Skeletal muscle satellite cell (primary cell): ENCODE measurements around the gene EPB41.
"Not testable (repeated sequence)": the region's sequence is repeated elsewhere in the genome, so short reads cannot be mapped to it uniquely, and the experiment has no call there.

Source experiments
- H3K27me3 ChIP-seq: 2 replicates; pipeline ENCODE4 v1.7.0; 2013; ENCODE audit warnings: low read length; ENCODE audit not compliant: control insufficient read depth, insufficient read depth
- H3K36me3 ChIP-seq: 2 replicates; pipeline ENCODE4 v1.7.0; 2013; ENCODE audit warnings: mild to moderate bottlenecking, control low read depth, low read length; ENCODE audit not compliant: insufficient read depth
- H3K4me1 ChIP-seq: 2 replicates; pipeline ENCODE4 v1.7.0; 2013; ENCODE audit warnings: low read length; ENCODE audit not compliant: control insufficient read depth, insufficient read depth
- H3K4me2 ChIP-seq: 2 replicates; pipeline ENCODE4 v1.7.0; 2013; ENCODE audit warnings: mild to moderate bottlenecking, low read length
- H3K4me3 ChIP-seq: 2 replicates; pipeline ENCODE4 v1.7.0; 2013; ENCODE audit warnings: low read length
- H3K9ac ChIP-seq: 2 replicates; pipeline ENCODE4 v1.7.0; 2013; ENCODE audit warnings: mild to moderate bottlenecking, low read depth, low read length, moderate library complexity
- H3K9me3 ChIP-seq: replicated peaks from 2 replicates; pipeline ENCODE4 v1.7.0; 2013; ENCODE audit warnings: mild to moderate bottlenecking, control low read depth, low read length

EPB41 gene

DNA sequence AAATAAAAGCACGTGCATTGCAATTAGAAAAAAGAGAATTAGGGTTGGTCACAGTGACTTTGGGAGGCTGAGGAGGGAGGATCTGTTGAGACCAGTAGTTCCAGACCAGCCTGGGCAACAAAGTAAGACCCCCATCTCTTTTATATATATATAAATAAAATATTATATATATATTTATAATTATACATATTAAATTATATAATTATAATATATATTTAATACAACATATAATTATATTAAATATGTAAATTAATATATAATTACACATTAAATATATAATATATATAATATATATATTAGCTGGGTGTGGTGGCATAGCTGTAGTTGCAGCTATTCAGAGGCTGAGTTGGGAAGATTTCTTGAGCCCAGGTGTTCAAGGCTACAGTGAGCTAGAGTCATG lies 186.1 kb downstream of the EPB41 start:
- H3K4me1 ChIP-seq, result no peaks in the 10 kb centered on the region
- H3K36me3 ChIP-seq, result no peaks in the 10 kb centered on the region
- no peak overlapping the region for H3K4me3 ChIP-seq
- no peaks in the 10 kb centered on the region for H3K9me3 ChIP-seq
- H3K4me2 ChIP-seq, result no peak overlapping the region
- H3K9ac ChIP-seq, result no peak overlapping the region
- H3K27me3 ChIP-seq, result no peaks in the 10 kb centered on the region

DNA sequence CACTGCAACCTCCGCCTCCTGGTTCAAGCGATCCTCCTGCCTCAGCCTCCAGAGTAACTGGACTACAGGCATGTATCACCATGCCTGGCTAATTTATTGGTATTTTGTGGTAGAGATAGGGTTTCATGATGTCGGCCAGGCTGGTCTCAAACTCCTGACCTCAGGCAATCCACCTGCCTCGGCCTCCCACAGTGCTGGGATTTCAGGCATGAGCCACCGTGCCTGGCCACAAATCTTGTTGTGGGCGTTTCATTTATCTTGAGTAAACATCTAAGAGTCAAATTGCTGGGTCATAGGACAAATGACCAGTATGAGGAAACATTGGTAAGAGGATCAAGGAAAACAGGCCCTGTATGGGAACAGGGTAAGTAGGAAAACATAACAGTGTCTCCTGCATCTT lies 191.5 kb downstream of the EPB41 start:
- H3K27me3 ChIP-seq, result no peaks in the 10 kb centered on the region
- H3K4me2 ChIP-seq, result no peak overlapping the region
- H3K4me1 ChIP-seq, result no peaks in the 10 kb centered on the region
- H3K9me3 ChIP-seq, result no peaks in the 10 kb centered on the region
- no peak overlapping the region for H3K9ac ChIP-seq
- H3K4me3 ChIP-seq, result no peak overlapping the region
- H3K36me3 ChIP-seq, result no peaks in the 10 kb centered on the region

DNA sequence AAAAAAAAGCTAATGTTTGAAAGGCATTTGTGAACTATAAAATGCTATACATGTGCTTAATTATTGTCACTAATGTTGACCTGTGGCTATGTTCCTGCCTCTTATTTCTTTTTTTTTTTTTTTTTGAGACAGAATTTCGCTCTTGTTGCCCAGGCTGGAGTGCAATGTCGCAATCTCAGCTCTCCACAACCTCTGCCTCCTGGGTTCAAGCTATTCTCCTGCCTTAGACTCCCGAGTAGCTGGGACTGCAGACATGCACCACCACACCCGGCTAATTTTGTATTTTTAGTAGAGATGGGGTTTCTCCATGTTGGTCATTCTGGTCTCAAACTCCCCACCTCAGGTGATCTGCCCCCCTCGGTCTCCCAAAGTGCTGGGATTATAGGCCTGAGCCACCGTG lies 193.7 kb downstream of the EPB41 start:
- H3K4me1 ChIP-seq, H3K4me3 ChIP-seq, H3K36me3 ChIP-seq, H3K27me3 ChIP-seq, H3K9me3 ChIP-seq, H3K9ac ChIP-seq, H3K4me2 ChIP-seq: not testable (repeated sequence)

DNA sequence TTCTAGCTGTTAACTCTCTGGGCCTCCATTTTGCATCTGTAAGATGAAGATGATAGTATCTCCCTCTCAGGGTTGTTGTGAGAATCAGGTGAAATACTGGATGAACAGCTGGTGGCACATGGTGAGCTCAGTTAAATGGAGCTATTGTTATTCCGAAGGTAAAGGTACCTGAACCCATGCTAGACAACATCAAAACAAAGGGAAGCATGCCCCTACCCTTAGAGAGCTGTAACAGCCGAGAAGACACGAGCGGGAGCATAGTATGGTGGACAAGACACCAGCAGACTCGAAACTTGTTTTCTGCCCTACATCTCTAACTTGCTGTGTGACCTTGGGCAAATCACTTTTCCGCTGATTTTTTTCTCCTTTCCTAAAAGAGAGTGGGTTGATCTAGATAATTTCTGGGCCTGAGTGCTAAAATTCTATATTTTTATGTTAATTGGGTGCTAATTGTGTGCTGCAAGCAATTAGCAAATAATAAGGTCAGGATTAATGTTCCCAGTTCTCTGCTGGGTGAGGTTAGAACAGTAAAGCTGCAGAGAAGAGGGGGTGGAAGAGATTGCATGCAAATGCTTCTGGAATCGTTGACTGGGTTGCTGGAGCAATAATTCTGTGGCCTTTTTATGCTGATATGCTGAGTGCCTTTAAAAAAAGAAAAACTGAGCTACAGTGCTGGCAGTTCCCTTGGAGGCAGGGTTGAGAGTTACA lies 198.5 kb downstream of the EPB41 start:
- Histone ChIP-seq H3K27me3 (no peaks in the 10 kb centered on the region), H3K4me2 (no peak overlapping the region), H3K36me3 (no peaks in the 10 kb centered on the region), H3K9me3 (no peaks in the 10 kb centered on the region), H3K4me3 (no peak overlapping the region), H3K9ac (no peak overlapping the region), H3K4me1 (no peaks in the 10 kb centered on the region)

DNA sequence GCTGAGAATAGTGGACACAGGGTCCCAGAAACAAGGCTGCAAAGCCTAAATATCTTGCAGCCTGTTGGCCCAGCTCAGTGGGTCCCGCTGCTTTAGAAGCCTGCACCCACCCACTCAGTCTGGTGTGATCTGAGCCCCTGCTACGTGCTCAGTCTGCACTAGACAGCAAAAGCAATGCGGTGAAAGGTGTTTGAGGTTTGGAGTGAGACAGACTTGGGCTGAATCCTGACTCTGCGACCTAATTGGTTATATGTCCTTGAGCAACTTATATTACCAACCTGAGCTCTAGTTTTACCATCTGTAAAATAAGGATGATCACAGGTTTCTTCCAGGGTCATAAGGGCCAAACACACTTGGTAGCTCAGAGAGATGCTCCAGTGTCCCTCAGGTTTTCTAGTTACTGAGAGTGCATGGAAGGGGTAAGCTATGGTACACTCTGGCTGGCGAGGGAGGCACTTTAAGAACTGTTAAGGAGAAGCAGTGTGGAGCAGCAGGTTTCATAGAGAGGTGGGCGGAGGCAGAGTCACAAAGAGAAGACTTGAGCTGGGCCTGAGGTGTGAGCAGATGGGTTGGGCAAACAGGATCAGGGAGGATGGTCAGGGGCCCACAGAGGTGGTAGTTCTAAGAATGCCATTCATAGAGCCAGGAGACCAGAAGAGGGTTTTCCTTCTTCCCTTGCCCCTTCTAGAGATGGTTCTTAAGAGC lies 199.2 kb downstream of the EPB41 start:
- Histone ChIP-seq H3K9ac (no peak overlapping the region), H3K9me3 (no peaks in the 10 kb centered on the region), H3K4me3 (no peak overlapping the region), H3K4me2 (no peak overlapping the region), H3K4me1 (no peaks in the 10 kb centered on the region), H3K27me3 (peaks cover 2% of the 10 kb centered on the region), H3K36me3 (no peaks in the 10 kb centered on the region)

DNA sequence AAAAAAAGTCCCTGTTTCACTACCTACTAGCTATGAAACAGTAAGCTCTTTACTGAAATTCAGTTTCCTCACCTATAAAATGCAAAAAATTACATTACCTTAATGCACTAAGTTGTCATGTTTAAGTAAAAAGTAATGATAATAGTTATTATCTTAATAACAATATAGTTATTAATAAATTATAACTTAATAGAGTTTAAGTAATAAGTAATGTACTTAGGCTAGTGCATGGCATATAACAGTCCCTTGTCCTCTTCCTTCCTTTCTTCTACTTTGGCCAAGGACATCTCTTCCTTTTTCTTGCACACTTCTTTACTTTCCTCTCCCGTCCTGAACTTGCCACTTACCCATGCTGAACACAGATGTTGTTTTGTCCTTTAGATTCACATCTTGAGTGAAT lies 200.3 kb downstream of the EPB41 start:
- Histone ChIP-seq H3K27me3 (peaks cover 4% of the 10 kb centered on the region), H3K4me3 (no peak overlapping the region), H3K4me2 (no peak overlapping the region), H3K4me1 (no peaks in the 10 kb centered on the region), H3K36me3 (no peaks in the 10 kb centered on the region), H3K9me3 (no peaks in the 10 kb centered on the region), H3K9ac (no peak overlapping the region)

DNA sequence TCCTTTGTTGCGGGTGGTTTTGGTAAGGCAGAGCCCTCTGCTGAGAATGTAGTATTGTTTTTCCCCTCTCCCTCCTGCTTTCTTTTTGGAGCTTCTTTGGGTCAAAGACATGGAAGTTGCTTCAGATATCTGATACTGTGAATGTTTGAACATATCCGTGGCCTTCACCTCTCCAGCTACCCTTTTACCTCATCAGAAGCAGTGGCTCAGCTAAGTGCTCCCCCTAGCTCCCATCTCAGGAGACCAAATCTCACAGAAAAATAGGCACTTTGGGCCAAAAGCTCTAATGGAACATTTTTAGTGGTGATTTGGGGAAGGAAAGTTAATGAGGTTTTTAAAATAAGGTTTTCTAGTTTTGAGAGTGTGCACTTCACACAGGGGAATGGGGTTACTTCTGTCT lies 203.0 kb downstream of the EPB41 start:
- Histone ChIP-seq H3K9me3 (no peaks in the 10 kb centered on the region), H3K4me1 (peaks cover 8% of the 10 kb centered on the region), H3K9ac (no peak overlapping the region), H3K4me2 (no peak overlapping the region), H3K27me3 (peaks cover 15% of the 10 kb centered on the region), H3K36me3 (no peaks in the 10 kb centered on the region), H3K4me3 (no peak overlapping the region)

DNA sequence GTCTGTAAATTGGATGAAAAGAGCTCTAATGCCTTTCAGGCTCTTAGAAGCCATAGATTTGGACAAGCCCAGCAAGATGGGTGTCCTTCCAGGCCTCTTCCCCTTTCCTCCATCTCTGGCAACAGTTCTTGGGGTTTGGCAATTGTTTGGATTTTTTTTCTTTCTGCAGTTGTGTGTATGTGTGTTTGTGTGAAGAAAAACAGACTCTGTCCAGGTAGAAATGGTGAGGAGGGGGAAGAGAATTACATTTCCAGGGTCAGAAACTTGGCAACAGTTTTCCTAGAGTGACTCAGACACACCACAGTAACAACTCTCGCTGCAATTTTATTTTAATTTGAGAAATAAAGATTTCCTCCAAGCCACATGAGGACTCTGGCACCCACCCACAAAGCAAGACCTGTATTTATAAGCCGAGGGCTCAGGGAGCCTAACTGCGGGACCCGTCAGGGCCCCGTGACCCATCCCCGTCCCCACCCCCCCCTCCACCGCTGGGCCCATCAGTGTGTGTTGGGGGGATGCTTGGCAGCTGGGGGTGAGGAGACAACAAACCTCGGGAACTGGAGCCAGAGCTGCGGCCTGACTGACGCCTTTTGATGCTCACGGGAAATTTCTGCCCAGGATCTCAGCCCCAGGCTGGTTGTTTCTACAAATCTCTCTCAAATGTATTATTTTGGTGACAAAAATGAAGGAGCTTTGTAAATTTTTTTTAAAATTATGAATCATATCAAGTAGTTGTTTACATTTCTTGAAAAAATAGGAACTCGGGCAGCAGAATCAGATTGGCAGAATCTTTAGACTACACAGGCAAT lies 205.0 kb downstream of the EPB41 start:
- Histone ChIP-seq H3K9me3 (no peaks in the 10 kb centered on the region), H3K27me3 (peaks cover 25% of the 10 kb centered on the region), H3K36me3 (no peaks in the 10 kb centered on the region), H3K4me2 (no peak overlapping the region), H3K4me3 (no peak overlapping the region), H3K9ac (no peak overlapping the region), H3K4me1 (peaks cover 20% of the 10 kb centered on the region)

DNA sequence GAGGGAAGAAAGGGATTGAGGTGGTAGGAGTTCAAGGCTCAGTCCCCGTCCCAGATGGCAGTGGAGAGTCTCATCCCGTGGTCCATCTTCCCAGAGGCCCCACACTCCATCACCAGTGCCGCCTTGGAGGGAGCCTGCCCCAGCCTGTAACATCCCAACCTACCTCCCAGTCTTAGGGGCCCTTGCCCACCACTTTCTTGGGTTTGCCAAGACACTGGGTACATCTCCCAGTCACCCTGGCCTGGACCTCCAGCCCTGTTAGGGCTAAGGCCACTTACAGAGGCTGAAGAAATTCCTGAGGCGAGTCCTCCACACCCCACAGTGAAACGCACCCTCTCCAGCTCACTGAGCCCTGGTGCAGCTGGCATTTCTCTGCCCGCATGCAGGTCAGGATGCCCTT lies 206.0 kb downstream of the EPB41 start:
- Histone ChIP-seq H3K4me3 (no peak overlapping the region), H3K9me3 (no peaks in the 10 kb centered on the region), H3K9ac (no peak overlapping the region), H3K36me3 (no peaks in the 10 kb centered on the region), H3K4me2 (no peak overlapping the region), H3K27me3 (peaks cover 25% of the 10 kb centered on the region), H3K4me1 (peaks cover 25% of the 10 kb centered on the region)

DNA sequence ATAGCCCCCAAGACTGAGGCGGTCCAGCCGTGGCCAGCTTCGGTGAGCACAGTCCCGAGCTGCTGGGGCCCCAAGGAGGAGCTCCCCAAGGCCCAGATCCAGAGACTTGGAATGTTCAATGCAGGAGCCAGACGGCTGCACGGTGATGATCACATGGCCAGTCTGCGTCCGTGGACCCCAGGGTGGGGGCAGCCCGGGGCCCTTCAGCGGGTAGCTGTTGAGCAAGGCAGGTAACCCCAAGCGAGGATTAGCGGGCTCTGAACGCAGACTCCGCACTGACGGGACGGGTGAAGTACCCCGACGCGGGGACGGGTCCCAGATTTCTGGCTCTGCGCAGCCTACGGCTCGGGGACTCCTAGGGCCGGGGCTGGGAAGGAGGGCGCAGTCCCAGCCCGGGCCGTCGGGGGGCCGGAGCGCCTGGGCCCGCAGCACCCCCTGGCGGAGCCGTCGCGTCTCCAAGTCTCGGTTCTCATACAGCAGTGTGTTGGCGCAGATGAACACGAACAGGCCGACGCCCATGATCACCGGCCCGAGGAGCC lies 206.6 kb downstream of the EPB41 start:
- Histone ChIP-seq H3K4me2 (no peak overlapping the region), H3K27me3 (peaks cover 25% of the 10 kb centered on the region)

DNA sequence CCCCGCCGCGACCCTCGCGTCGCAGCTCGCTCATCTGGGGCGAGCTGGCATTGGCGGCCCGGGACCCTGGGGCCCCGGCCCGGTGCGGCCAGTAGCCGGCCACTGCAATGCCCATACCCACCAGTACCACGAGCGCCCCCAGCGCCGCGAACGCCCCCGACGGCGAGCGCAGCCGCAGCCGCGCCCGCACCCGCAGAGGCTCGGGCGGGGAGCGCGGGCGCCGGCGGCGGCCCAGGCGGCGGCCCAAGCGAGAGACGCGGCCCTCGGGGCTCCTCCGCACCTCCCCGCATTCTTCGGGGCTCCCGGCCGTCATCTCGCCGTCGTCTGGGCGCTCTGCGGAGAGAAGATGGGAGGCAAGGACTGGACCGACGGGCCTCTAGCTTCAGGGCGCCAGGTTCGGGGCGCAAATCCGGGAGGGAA lies 207.2 kb downstream of the EPB41 start:
- Histone ChIP-seq H3K36me3 (no peaks in the 10 kb centered on the region), H3K4me2 (peak overlapping the region; percentile 89), H3K9ac (no peak overlapping the region), H3K4me3 (peak overlapping the region; percentile 57), H3K27me3 (peaks cover 25% of the 10 kb centered on the region), H3K4me1 (peaks cover 25% of the 10 kb centered on the region), H3K9me3 (no peaks in the 10 kb centered on the region)

More for the DNA sequence above, 206.6 kb downstream of the EPB41 start:
- Histone ChIP-seq H3K9me3 (no peaks in the 10 kb centered on the region), H3K36me3 (no peaks in the 10 kb centered on the region), H3K9ac (no peak overlapping the region), H3K4me3 (no peak overlapping the region), H3K4me1 (peaks cover 25% of the 10 kb centered on the region)
